Caco-2 (cell line): ENCODE measurements around the gene POLR2M. TPM values are rescaled to one million over a fixed set of nuclear protein-coding genes. Genes with fewer than 3 reads are reported as not detected.

Experiments
- BruUV-seq: library from RNA; stranded (reverse); fragments of 400-500 nt; replicated peaks from 2 replicates; lab custom pipeline; 2021; lab: Mats Ljungman, UMichigan
- CTCF ChIA-PET: fragments of 300-600 bp; sonication (Branson Sonifier 250); formaldehyde crosslinking; loops from one replicate; lab custom pipeline; 2022; ENCODE audit warnings: antibody characterized with exemption; lab: Charles Lee
- POLR2A ChIA-PET: fragments of 300-600 bp; sonication (Branson Sonifier 250); formaldehyde crosslinking; loops from one replicate; lab custom pipeline; 2022; ENCODE audit warnings: antibody characterized with exemption; lab: Charles Lee
- DNase-seq, 2 experiments: peaks; one replicate each; pipeline versions ENCODE4 v3.0.0 to v3.0.0-alpha.2; 2020 to 2022
- H3K27me3 ChIP-seq: replicated peaks from 2 replicates; pipeline ENCODE4 v1.6.0; 2011; ENCODE audit warnings: low read length; ENCODE audit not compliant: control insufficient read depth, insufficient read depth
- H3K36me3 ChIP-seq: 2 replicates; pipeline ENCODE4 v1.5.1; 2011; ENCODE audit warnings: low read length; ENCODE audit not compliant: control insufficient read depth, insufficient read depth
- H3K4me1 ChIP-seq: fragments of 250-450 bp; sonication (Bioruptor Pico); 2 replicates; pipeline ENCODE4 v1.5.1; 2020; ENCODE audit warnings: mild to moderate bottlenecking
- H3K4me3 ChIP-seq: 2 replicates; pipeline ENCODE4 v1.5.1; 2011; ENCODE audit warnings: low read depth, mild to moderate bottlenecking, control low read depth, low read length
- H3K9me3 ChIP-seq: fragments of 250-450 bp; sonication (Bioruptor Pico); 2 replicates; pipeline ENCODE4 v1.5.1; 2020; ENCODE audit warnings: mild to moderate bottlenecking, moderate library complexity
- H3K27ac Mint-ChIP-seq: one replicate; pipeline ENCODE4 v1.8.0; 2022; ENCODE audit warnings: mixed read lengths; ENCODE audit not compliant: unreplicated experiment
- H3K27me3 Mint-ChIP-seq: one replicate; pipeline ENCODE4 v1.8.0; 2022; ENCODE audit warnings: mixed read lengths; ENCODE audit not compliant: insufficient read depth, unreplicated experiment
- H3K36me3 Mint-ChIP-seq: one replicate; pipeline ENCODE4 v1.8.0; 2022; ENCODE audit warnings: mild to moderate bottlenecking, mixed read lengths; ENCODE audit not compliant: insufficient read depth, unreplicated experiment
- H3K4me1 Mint-ChIP-seq: one replicate; pipeline ENCODE4 v1.8.0; 2022; ENCODE audit warnings: low read depth, mixed read lengths; ENCODE audit not compliant: unreplicated experiment
- H3K4me3 Mint-ChIP-seq: one replicate; pipeline ENCODE4 v1.8.0; 2022; ENCODE audit warnings: mild to moderate bottlenecking, moderate library complexity, mixed read lengths; ENCODE audit not compliant: unreplicated experiment
- H3K9me3 Mint-ChIP-seq: one replicate; pipeline ENCODE4 v1.8.0; 2022; ENCODE audit warnings: mixed read lengths; ENCODE audit not compliant: unreplicated experiment
- intact Hi-C: fragments of 100-400 bp; cut with micrococcal nuclease; formaldehyde crosslinking; loops from one replicate; pipeline ENCODE4 v1.10.0; 2022; ENCODE audit not compliant: unreplicated experiment
- total RNA-seq: library from RNA; stranded (reverse); gene quantifications from 2 replicates; pipeline ENCODE4 v1.2.3, GENCODE V29; 2022
- TF ChIP-seq, protein P1 (sequence below), 2 experiments: fragments of 200-600 bp in 1 of 2; IDR thresholded peaks; 1 replicate in 1 of 2; 2 replicates in 1 of 2; pipeline versions ENCODE4 v1.5.1 to v1.8.0; 2011 to 2022; ENCODE audit warnings: antibody characterized with exemption in 1 of 2, control low read depth in 1 of 2, inconsistent platforms in 1 of 2, low read depth in 1 of 2, low read length in 1 of 2, mild to moderate bottlenecking in 1 of 2, moderate library complexity in 1 of 2; ENCODE audit not compliant: insufficient read depth in 1 of 2, severe bottlenecking in 1 of 2, unreplicated experiment in 1 of 2

Gene POLR2M
- total RNA-seq, 1 experiment from 2014 or later: 81.6 TPM

DNA sequence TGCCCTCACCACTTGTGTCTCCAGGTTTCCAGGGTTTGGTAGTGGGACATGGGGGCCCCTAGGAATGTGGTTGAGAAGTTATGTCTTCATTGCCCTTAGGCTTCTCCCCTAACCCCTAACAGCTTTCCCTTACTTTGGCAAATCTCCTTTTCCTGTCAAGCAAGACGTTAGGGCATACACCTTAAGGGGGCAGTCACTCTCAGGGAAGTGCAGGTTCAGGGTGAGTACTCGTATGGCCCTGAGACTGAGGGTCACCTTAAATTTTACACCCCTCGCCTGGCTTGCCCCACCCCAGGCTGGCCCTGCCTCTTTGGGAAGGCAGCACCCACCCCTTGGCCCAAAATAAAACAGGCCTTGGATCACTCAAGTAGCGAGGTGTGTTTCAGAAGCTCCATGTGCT, 33.5 kb downstream of the POLR2M start:
- Histone ChIP-seq H3K9me3 (no peaks in the 10 kb centered on the region), H3K4me1 (no peaks in the 10 kb centered on the region), H3K4me3 (no peak overlapping the region), H3K36me3 (no peaks in the 10 kb centered on the region), H3K27me3 (no peaks in the 10 kb centered on the region)
- no peak overlapping the region for H3K4me3 Mint-ChIP-seq
- no peak overlapping the region for H3K27ac Mint-ChIP-seq
- no peaks in the 10 kb centered on the region for H3K27me3 Mint-ChIP-seq
- H3K4me1 Mint-ChIP-seq: peaks cover 6% of the 10 kb centered on the region
- ChIA-PET CTCF (no interaction called here), POLR2A (no interaction called here)
- intact Hi-C loops: no loop called here
- no peaks in the 10 kb centered on the region for H3K36me3 Mint-ChIP-seq
- H3K9me3 Mint-ChIP-seq: peaks cover 15% of the 10 kb centered on the region
- BruUV-seq: no TSS peak
- no peak for DNase-seq
- TF ChIP-seq, protein P1, sequence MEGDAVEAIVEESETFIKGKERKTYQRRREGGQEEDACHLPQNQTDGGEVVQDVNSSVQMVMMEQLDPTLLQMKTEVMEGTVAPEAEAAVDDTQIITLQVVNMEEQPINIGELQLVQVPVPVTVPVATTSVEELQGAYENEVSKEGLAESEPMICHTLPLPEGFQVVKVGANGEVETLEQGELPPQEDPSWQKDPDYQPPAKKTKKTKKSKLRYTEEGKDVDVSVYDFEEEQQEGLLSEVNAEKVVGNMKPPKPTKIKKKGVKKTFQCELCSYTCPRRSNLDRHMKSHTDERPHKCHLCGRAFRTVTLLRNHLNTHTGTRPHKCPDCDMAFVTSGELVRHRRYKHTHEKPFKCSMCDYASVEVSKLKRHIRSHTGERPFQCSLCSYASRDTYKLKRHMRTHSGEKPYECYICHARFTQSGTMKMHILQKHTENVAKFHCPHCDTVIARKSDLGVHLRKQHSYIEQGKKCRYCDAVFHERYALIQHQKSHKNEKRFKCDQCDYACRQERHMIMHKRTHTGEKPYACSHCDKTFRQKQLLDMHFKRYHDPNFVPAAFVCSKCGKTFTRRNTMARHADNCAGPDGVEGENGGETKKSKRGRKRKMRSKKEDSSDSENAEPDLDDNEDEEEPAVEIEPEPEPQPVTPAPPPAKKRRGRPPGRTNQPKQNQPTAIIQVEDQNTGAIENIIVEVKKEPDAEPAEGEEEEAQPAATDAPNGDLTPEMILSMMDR (IDR thresholded peaks at IDR 0.05; ENCODE audit: insufficient read depth in 1 of 2, low read depth in 1 of 2, low read length in 1 of 2, severe bottlenecking in 1 of 2, unreplicated experiment in 1 of 2): no peak

DNA sequence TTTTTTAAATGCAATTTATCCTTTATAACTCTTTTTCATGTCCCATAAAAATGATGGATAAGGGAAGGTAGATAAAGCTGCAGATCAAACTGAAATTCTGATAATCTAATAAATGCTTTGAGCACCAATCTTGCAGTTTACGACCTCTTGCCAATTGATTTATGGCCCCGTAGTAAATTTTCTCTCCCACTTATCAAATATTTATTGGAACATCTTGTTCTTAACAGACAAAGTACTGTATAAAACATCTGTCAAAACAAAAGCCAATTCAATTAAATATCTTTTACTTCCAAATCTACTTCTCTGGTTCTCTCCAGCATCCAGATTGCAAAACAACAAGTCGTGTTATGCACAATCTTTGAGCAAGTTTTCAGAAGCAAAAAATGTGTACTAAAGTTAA, 34.6 kb downstream of the POLR2M start:
- no peak for DNase-seq
- Mint-ChIP-seq H3K36me3 (no peaks in the 10 kb centered on the region), H3K27ac (no peak overlapping the region), H3K27me3 (no peaks in the 10 kb centered on the region), H3K9me3 (peaks cover 15% of the 10 kb centered on the region), H3K4me1 (peaks cover 6% of the 10 kb centered on the region), H3K4me3 (no peak overlapping the region)
- BruUV-seq: no TSS peak
- H3K27me3 ChIP-seq: no peaks in the 10 kb centered on the region
- H3K36me3 ChIP-seq: no peaks in the 10 kb centered on the region
- intact Hi-C loops: no loop called here
- TF ChIP-seq, protein P1 (IDR thresholded peaks at IDR 0.05; ENCODE audit: insufficient read depth in 1 of 2, low read depth in 1 of 2, low read length in 1 of 2, severe bottlenecking in 1 of 2, unreplicated experiment in 1 of 2): no peak
- CTCF ChIA-PET: interaction anchor here (1.4 kb wide), 1 partner anchor 9 kb away, joined by 5 read pairs; no protein-coding TSS in a partner anchor
- no peaks in the 10 kb centered on the region for H3K9me3 ChIP-seq
- POLR2A ChIA-PET: no interaction called here
- H3K4me1 ChIP-seq: no peaks in the 10 kb centered on the region
- no peak overlapping the region for H3K4me3 ChIP-seq

DNA sequence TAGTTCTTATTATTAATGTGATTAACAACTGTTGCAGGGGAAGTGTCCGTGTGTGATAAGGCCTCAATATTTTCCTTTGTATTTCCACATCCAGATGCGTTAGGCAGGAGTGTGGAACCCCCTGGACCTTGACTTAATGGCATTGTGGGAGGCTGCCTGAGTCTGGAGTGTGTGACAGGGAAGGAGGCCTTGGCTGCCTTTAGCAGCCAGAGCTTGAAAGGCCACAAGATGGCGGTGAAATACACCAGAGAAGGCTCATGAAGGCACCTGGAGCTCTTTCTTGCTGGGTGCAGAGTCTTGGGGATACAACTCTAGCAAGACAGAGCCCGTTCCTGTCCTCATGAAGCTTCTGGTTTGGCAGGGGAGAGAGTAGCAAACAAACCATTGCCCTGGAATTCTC, 36.9 kb downstream of the POLR2M start:
- Histone ChIP-seq H3K36me3 (no peaks in the 10 kb centered on the region), H3K4me3 (no peak overlapping the region), H3K27me3 (no peaks in the 10 kb centered on the region), H3K9me3 (no peaks in the 10 kb centered on the region), H3K4me1 (no peaks in the 10 kb centered on the region)
- TF ChIP-seq, protein P1 (IDR thresholded peaks at IDR 0.05; ENCODE audit: insufficient read depth in 1 of 2, low read depth in 1 of 2, low read length in 1 of 2, severe bottlenecking in 1 of 2, unreplicated experiment in 1 of 2): no peak
- POLR2A ChIA-PET: no interaction called here
- H3K4me1 Mint-ChIP-seq: peaks cover 6% of the 10 kb centered on the region
- BruUV-seq: no TSS peak
- no peaks in the 10 kb centered on the region for H3K27me3 Mint-ChIP-seq
- CTCF ChIA-PET: interaction anchor here (0.9 to 1.8 kb wide), 4 partner anchors 11 to 327 kb away, joined by 3 to 9 read pairs (median 3); no protein-coding TSS in a partner anchor
- no peaks in the 10 kb centered on the region for H3K36me3 Mint-ChIP-seq
- no peak for DNase-seq
- intact Hi-C loops: no loop called here
- H3K4me3 Mint-ChIP-seq: no peak overlapping the region
- H3K27ac Mint-ChIP-seq: no peak overlapping the region
- H3K9me3 Mint-ChIP-seq: no peaks in the 10 kb centered on the region
